Neuronal stem cell (in vitro differentiated cells): Measurements from ENCODE around the gene XRRA1.

Source experiments
- DNase-seq: peaks from one replicate; pipeline ENCODE4 v3.0.0-alpha.2; 2013; ENCODE audit warnings: low spot score
- H2AFZ ChIP-seq: one replicate; pipeline ENCODE4 v1.6.1; 2013; ENCODE audit warnings: mild to moderate bottlenecking, low read length, inconsistent platforms
- H2AK5ac ChIP-seq: 2 replicates; pipeline ENCODE4 v1.6.1; 2013; ENCODE audit warnings: low read depth, mild to moderate bottlenecking, inconsistent platforms, low read length, moderate library complexity, mixed read lengths
- H2BK120ac ChIP-seq: 2 replicates; pipeline ENCODE4 v1.6.1; 2013; ENCODE audit warnings: low read depth, mild to moderate bottlenecking, inconsistent platforms, low read length, moderate library complexity, mixed read lengths
- H2BK12ac ChIP-seq: one replicate; pipeline ENCODE4 v1.6.1; 2013; ENCODE audit warnings: low read length, inconsistent platforms
- H2BK15ac ChIP-seq: 2 replicates; pipeline ENCODE4 v1.6.1; 2013; ENCODE audit warnings: mild to moderate bottlenecking, low read length, inconsistent platforms, mixed read lengths
- H2BK5ac ChIP-seq: one replicate; pipeline ENCODE4 v1.6.1; 2013; ENCODE audit warnings: inconsistent platforms, mild to moderate bottlenecking, low read length, moderate library complexity
- H3K14ac ChIP-seq: one replicate; pipeline ENCODE4 v1.6.1; 2013; ENCODE audit warnings: low read length, inconsistent platforms
- H3K18ac ChIP-seq: 2 replicates; pipeline ENCODE4 v1.6.1; 2013; ENCODE audit warnings: low read length, inconsistent platforms
- H3K23ac ChIP-seq: 2 replicates; pipeline ENCODE4 v1.6.1; 2013; ENCODE audit warnings: low read depth, mild to moderate bottlenecking, mixed read lengths, low read length, inconsistent platforms; ENCODE audit not compliant: poor library complexity
- H3K27ac ChIP-seq: replicated peaks from 3 replicates; pipeline ENCODE4 v1.5.1; 2013; ENCODE audit warnings: low read length, inconsistent platforms
- H3K27me3 ChIP-seq, 3 experiments: 2 replicates each; pipeline ENCODE4 v1.6.1; 2013; ENCODE audit warnings: low read length in 3 of 3, mild to moderate bottlenecking in 2 of 3, inconsistent platforms in 1 of 3, low read depth in 1 of 3, mixed read lengths in 1 of 3, moderate library complexity in 1 of 3; ENCODE audit not compliant: control insufficient read depth in 3 of 3, insufficient read depth in 3 of 3
- H3K36me3 ChIP-seq, 2 donors: replicated peaks in 1 of 2; 2 replicates each; pipeline ENCODE4 v1.6.1; 2013; ENCODE audit warnings: low read length in 2 of 2; ENCODE audit not compliant: control insufficient read depth in 2 of 2, insufficient read depth in 2 of 2
- H3K4ac ChIP-seq: 2 replicates; pipeline ENCODE4 v1.6.1; 2013; ENCODE audit warnings: inconsistent platforms, mild to moderate bottlenecking, low read length, moderate library complexity
- H3K4me1 ChIP-seq, 2 donors: 1 replicate in 1 of 2; 2 replicates in 1 of 2; pipeline ENCODE4 v1.6.1; 2013; ENCODE audit warnings: low read length in 2 of 2, low read depth in 1 of 2; ENCODE audit not compliant: control insufficient read depth in 2 of 2, insufficient read depth in 1 of 2
- H3K4me2 ChIP-seq: one replicate; pipeline ENCODE4 v1.6.1; 2013; ENCODE audit warnings: mild to moderate bottlenecking, low read length, inconsistent platforms; ENCODE audit not compliant: insufficient read depth, poor library complexity, severe bottlenecking
- H3K4me3 ChIP-seq, 2 donors: 2 replicates each; pipeline ENCODE4 v1.5.1; 2013; ENCODE audit warnings: low read length in 2 of 2, mild to moderate bottlenecking in 2 of 2, inconsistent platforms in 1 of 2, moderate library complexity in 1 of 2
- H3K79me1 ChIP-seq: one replicate; pipeline ENCODE4 v1.6.1; 2013; ENCODE audit warnings: low read depth, mild to moderate bottlenecking, inconsistent platforms, low read length, moderate library complexity
- H3K9ac ChIP-seq: one replicate; pipeline ENCODE4 v1.6.1; 2013; ENCODE audit warnings: mild to moderate bottlenecking, low read depth, low read length, inconsistent platforms; ENCODE audit not compliant: poor library complexity
- H3K9me3 ChIP-seq, 2 donors: replicated peaks in 1 of 2; 2 replicates each; pipeline versions ENCODE3 to v1.6.1; 2013; ENCODE audit warnings: low read length in 2 of 2, mild to moderate bottlenecking in 2 of 2, inconsistent platforms in 1 of 2, low read depth in 1 of 2, mixed read lengths in 1 of 2, moderate library complexity in 1 of 2; ENCODE audit not compliant: control insufficient read depth in 2 of 2, insufficient read depth in 1 of 2
- H4K8ac ChIP-seq: one replicate; pipeline ENCODE4 v1.6.1; 2013; ENCODE audit warnings: low read depth, mild to moderate bottlenecking, inconsistent platforms, low read length, moderate library complexity
- H4K91ac ChIP-seq: one replicate; pipeline ENCODE4 v1.6.1; 2013; ENCODE audit warnings: low read length, low read depth, mild to moderate bottlenecking, inconsistent platforms; ENCODE audit not compliant: poor library complexity
- WGBS, 2 donors: extraction: QIAGEN DNeasy Blood & Tissue Kit; methylation state at CpG; one replicate each; pipeline ENCODE4 v1.1.7; 2013; ENCODE audit warnings: missing lambda C conversion rate in 2 of 2, mixed read lengths in 1 of 2; ENCODE audit not compliant: insufficient read length in 2 of 2, insufficient replicate concordance in 1 of 2; ENCODE audit errors: extremely low coverage in 2 of 2; 5-methylcytosine and 5-hydroxymethylcytosine counted together

XRRA1 gene

GRCh38 chr11:74948546-74948897 is 369 bp downstream of the XRRA1 start:
- Histone ChIP-seq H3K18ac (peak overlapping the region; percentile 97), H2AK5ac (no peak overlapping the region), H3K14ac (no peak overlapping the region), H4K91ac (no peak overlapping the region), H2BK120ac (no peak overlapping the region), H4K8ac (no peak overlapping the region), H3K4ac (no peak overlapping the region), H3K23ac (peak overlapping the region; percentile 97), H2BK12ac (no peak overlapping the region), H3K4me1 (peaks cover 5% of the 10 kb centered on the region in 2 donors), H3K36me3 (peaks cover 2 to 23% of the 10 kb centered on the region in 2 donors), H3K9me3 (no peaks in the 10 kb centered on the region), H3K4me3 (peak overlapping the region; percentile 92 to 94), H2AFZ (peak overlapping the region; percentile 94), H3K4me2 (peak overlapping the region; percentile 81), H3K9ac (peak overlapping the region; percentile 73), H2BK5ac (peak overlapping the region; percentile 19), H3K27ac (no peak overlapping the region), H3K79me1 (no peaks in the 10 kb centered on the region), H3K27me3 (no peaks in the 10 kb centered on the region), H2BK15ac (peak overlapping the region; percentile 63)
- no CpG with 5 or more reads among the region's 9 CpGs for WGBS, 2 donors
- no peak for DNase-seq

GRCh38 chr11:74942073-74942759 is 6.7 kb downstream of the XRRA1 start:
- Histone ChIP-seq H4K91ac (no peak overlapping the region), H3K14ac (no peak overlapping the region), H3K4me3 (no peak overlapping the region), H3K79me1 (no peaks in the 10 kb centered on the region), H2AFZ (no peak overlapping the region), H2BK120ac (no peak overlapping the region), H3K4me2 (no peak overlapping the region), H3K36me3 (peaks cover 0 to 27% of the 10 kb centered on the region in 2 donors), H2BK12ac (no peak overlapping the region), H4K8ac (no peak overlapping the region), H3K27me3 (no peaks in the 10 kb centered on the region), H2BK15ac (no peak overlapping the region), H3K4ac (no peak overlapping the region), H3K23ac (no peak overlapping the region), H2AK5ac (no peak overlapping the region), H3K9ac (no peak overlapping the region), H3K27ac (no peak overlapping the region), H2BK5ac (no peak overlapping the region), H3K18ac (no peak overlapping the region), H3K9me3 (no peaks in the 10 kb centered on the region), H3K4me1 (no peaks in the 10 kb centered on the region)
- DNase-seq: no peak
- WGBS, 2 donors: no CpG with 5 or more reads among the region's 5 CpGs

GRCh38 chr11:74941492-74941891 is 7.4 kb downstream of the XRRA1 start:
- no peak overlapping the region for H4K8ac ChIP-seq
- H2BK12ac ChIP-seq: no peak overlapping the region
- H3K4me1 ChIP-seq: no peaks in the 10 kb centered on the region
- no peak overlapping the region for H2AK5ac ChIP-seq
- H2AFZ ChIP-seq: no peak overlapping the region
- H3K27me3 ChIP-seq: no peaks in the 10 kb centered on the region
- no peak overlapping the region for H4K91ac ChIP-seq
- no peak overlapping the region for H3K27ac ChIP-seq
- no peak overlapping the region for H3K23ac ChIP-seq
- no peak overlapping the region for H3K4ac ChIP-seq
- peak overlapping the region in 1 of 2 donors; percentile 54 for H3K4me3 ChIP-seq
- H3K18ac ChIP-seq: no peak overlapping the region
- no peak overlapping the region for H2BK15ac ChIP-seq
- H3K14ac ChIP-seq: no peak overlapping the region
- no peaks in the 10 kb centered on the region for H3K9me3 ChIP-seq
- no peak overlapping the region for H3K4me2 ChIP-seq
- H3K79me1 ChIP-seq: no peaks in the 10 kb centered on the region
- peaks cover 1 to 34% of the 10 kb centered on the region in 2 donors for H3K36me3 ChIP-seq
- DNase-seq: no peak
- H2BK120ac ChIP-seq: no peak overlapping the region
- no peak overlapping the region for H2BK5ac ChIP-seq
- no peak overlapping the region for H3K9ac ChIP-seq

- Histone ChIP-seq H3K4me3 (no peak overlapping the region), H3K14ac (no peak overlapping the region), H3K36me3 (peaks cover 3 to 64% of the 10 kb centered on the region in 2 donors), H4K8ac (no peak overlapping the region), H2BK120ac (no peak overlapping the region), H3K18ac (no peak overlapping the region), H3K27me3 (no peaks in the 10 kb centered on the region), H3K9ac (no peak overlapping the region), H3K23ac (no peak overlapping the region), H2BK5ac (no peak overlapping the region), H3K9me3 (no peaks in the 10 kb centered on the region), H3K4me2 (no peak overlapping the region), H4K91ac (no peak overlapping the region), H3K27ac (no peak overlapping the region), H2AK5ac (no peak overlapping the region), H3K79me1 (no peaks in the 10 kb centered on the region), H3K4me1 (no peaks in the 10 kb centered on the region), H2BK15ac (no peak overlapping the region), H3K4ac (no peak overlapping the region), H2BK12ac (no peak overlapping the region), H2AFZ (no peak overlapping the region)
- no CpG with 5 or more reads among the region's 5 CpGs for WGBS, 2 donors
- DNase-seq: no peak
Measured at GRCh38 chr11:74937696-74938475, 11.0 kb downstream of the XRRA1 start.
